ENCODE measurements around the gene ASPHD2. TPM values are rescaled to one million over a fixed set of nuclear protein-coding genes. Genes with fewer than 3 reads are reported as not detected.

Gene ASPHD2
- total and polyA plus RNA-seq, 10 of the 15 experiments (the other 5 are each of a cell fraction or from before 2014, with no cell fraction given) = 1.6 to 10.6 (median 5.2) TPM

DNA sequence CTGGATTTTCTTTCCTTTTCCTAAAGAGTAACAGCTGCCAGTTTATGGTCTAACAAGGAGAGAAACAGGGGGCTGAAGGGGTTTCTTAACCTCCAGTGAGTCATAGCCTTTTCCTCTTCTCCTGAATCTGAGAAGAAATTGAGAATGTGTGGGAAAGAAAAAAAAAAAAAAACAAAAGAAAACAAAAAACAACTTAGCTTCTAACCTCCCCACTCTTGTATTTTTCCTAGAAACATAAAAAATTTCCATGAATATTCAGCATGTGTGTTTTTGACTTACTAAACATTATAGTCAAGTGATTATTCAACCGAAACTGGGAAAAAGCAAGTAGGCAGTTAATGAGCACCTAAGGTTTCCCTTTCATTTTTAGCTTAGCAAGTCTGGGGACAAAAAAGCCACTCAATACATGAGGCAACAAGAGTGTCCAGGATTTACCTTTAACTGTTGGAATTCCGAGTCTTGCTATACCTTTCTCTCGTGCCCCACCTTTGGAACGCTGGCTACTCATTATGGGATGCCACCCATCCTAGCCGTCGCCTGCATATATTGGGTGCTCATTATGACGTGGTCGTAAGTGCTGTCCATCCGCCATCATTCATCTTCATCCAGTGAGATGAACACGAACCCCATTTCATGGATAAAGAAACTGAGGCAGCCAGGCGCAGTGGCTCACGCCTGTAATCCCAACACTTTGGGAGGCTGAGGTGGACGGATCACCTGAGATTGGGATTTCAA lies 2.4 kb downstream of the ASPHD2 start (continued):
- TF ChIP-seq, protein P1, sequence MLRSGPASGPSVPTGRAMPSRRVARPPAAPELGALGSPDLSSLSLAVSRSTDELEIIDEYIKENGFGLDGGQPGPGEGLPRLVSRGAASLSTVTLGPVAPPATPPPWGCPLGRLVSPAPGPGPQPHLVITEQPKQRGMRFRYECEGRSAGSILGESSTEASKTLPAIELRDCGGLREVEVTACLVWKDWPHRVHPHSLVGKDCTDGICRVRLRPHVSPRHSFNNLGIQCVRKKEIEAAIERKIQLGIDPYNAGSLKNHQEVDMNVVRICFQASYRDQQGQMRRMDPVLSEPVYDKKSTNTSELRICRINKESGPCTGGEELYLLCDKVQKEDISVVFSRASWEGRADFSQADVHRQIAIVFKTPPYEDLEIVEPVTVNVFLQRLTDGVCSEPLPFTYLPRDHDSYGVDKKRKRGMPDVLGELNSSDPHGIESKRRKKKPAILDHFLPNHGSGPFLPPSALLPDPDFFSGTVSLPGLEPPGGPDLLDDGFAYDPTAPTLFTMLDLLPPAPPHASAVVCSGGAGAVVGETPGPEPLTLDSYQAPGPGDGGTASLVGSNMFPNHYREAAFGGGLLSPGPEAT (IDR thresholded peaks at IDR 0.05; ENCODE audit: low read depth) = peak; percentile 85
- TF ChIP-seq ATF3 (IDR thresholded peaks at IDR 0.05; ENCODE audit: borderline replicate concordance, extremely low read depth, low read depth, low read length) = no peak

- peaks cover 29% of the 10 kb centered on the region for H3K79me2 ChIP-seq (ENCODE audit: control insufficient read depth, insufficient read depth, low read length)
- DNase-seq (ENCODE audit: low read depth, low spot score) (peak; percentile 71), FAIRE-seq (peak; percentile 18), ATAC-seq (peak; percentile 67)
- intact Hi-C loops (cut with micrococcal nuclease; ENCODE audit: unreplicated experiment) (loop anchor here (5.0 kb wide), 1 partner anchor 50 kb away; the partner anchor contains the start of genes HPS4 and SRRD), in situ Hi-C loops (cut with MboI) (no loop called here)
- H3K4me2 ChIP-seq (ENCODE audit: control insufficient read depth, insufficient read depth) = peak overlapping the region; percentile 97
- H3K36me3 ChIP-seq (ENCODE audit: control insufficient read depth in 2 of 2, insufficient read depth in 2 of 2, low read length in 1 of 2) = peaks cover 3 to 8% of the 10 kb centered on the region in 2 experiments; a peak in 2 of 4 replicates
- ChIA-PET CTCF (interaction anchor here (0.7 to 3.2 kb wide), 3 partner anchors 29 to 141 kb away, joined by 3 to 26 read pairs (median 5); partner anchors contain the start of gene SRRD), RAD21 (ENCODE audit: unreplicated experiment) (no interaction called here), POLR2A (no interaction called here), SMC1A (ENCODE audit: uncharacterized antibody, unreplicated experiment) (interaction anchor here (1.5 to 2.6 kb wide), 3 partner anchors 28 to 49 kb away, joined by 3 to 14 read pairs (median 9); no protein-coding TSS in a partner anchor)
- BruUV-seq (replicated peaks) = no TSS peak
- WGBS (ENCODE audit: insufficient coverage, insufficient replicate concordance, low lambda C conversion rate, missing lambda C conversion rate) = 52% methylated on average over 3 of the region's 3 CpGs
- H3K4me3 ChIP-seq = peak overlapping the region; percentile 92; the same call in 1 of the 2 replicates
- peaks cover 4% of the 10 kb centered on the region; the same call in 1 of the 2 replicates for H4K20me1 ChIP-seq (ENCODE audit: control insufficient read depth, insufficient read depth)
- peaks cover 34% of the 10 kb centered on the region for H3K4me1 ChIP-seq (ENCODE audit: control insufficient read depth, insufficient read depth, low read length)
- H2AFZ ChIP-seq (ENCODE audit: control insufficient read depth, low read depth, low read length) = no peak overlapping the region
- H3K9ac ChIP-seq (ENCODE audit: control insufficient read depth, insufficient read depth, low read length) = no peak overlapping the region
- H3K27ac ChIP-seq (ENCODE audit: control insufficient read depth, insufficient read depth) = peak overlapping the region; percentile 55
- H3K9me3 ChIP-seq (replicated peaks; ENCODE audit: control insufficient read depth, insufficient read depth, low read length) = no peaks in the 10 kb centered on the region
- H3K27me3 ChIP-seq (replicated peaks in 1 of 2; ENCODE audit: control insufficient read depth in 2 of 2, insufficient read depth in 2 of 2, low read length in 1 of 2) = no peaks in the 10 kb centered on the region
- TF ChIP-seq BMI1 (IDR thresholded peaks at IDR 0.05; ENCODE audit: borderline replicate concordance) (no peak), FOXK2 (IDR thresholded peaks at IDR 0.05) (peak; percentile 42; the same call in 1 of the 2 replicates), CREB1 (IDR thresholded peaks at IDR 0.05; ENCODE audit: low read depth) (peak; percentile 52; the same call in 1 of the 2 replicates), IKZF1 (conservative IDR thresholded peaks at IDR 0.05) (peak; percentile 32; the same call in 1 of the 2 replicates), RELA (IDR thresholded peaks at IDR 0.05; ENCODE audit: borderline replicate concordance, partially characterized antibody) (no peak), CHD1 (IDR thresholded peaks at IDR 0.05; ENCODE audit: low read depth, low read length) (0 out of 2 replicates have a peak, but pooled peaks have one; percentile 79), IKZF2 (IDR thresholded peaks at IDR 0.05) (peak; percentile 42 to 74; a peak in 3 of 4 replicates), SKIL (IDR thresholded peaks at IDR 0.05; ENCODE audit: low read depth, poor library complexity, severe bottlenecking) (peak; percentile 36), TCF3 (IDR thresholded peaks at IDR 0.05; ENCODE audit: borderline replicate concordance, insufficient read depth, low read depth, low read length) (0 out of 2 replicates have a peak, but pooled peaks have one; percentile 34), BHLHE40 (IDR thresholded peaks at IDR 0.05; ENCODE audit: borderline replicate concordance in 1 of 2, low read depth in 2 of 2, low read length in 1 of 2) (peak; percentile 43 to 47; a peak in 2 of 4 replicates), NR2C1 (IDR thresholded peaks at IDR 0.05) (peak; percentile 46; the same call in 1 of the 2 replicates), MTA2 (IDR thresholded peaks at IDR 0.05; ENCODE audit: low read depth) (peak; percentile 23; the same call in 1 of the 2 replicates), YBX1 (IDR thresholded peaks at IDR 0.05) (no peak)
Measured at GRCh38 chr22:26432619-26433311, 3.7 kb downstream of the ASPHD2 start.
